ENCODE results near the gene CYS1. TPM values are rescaled to one million over a fixed set of nuclear protein-coding genes. Genes with fewer than 3 reads are reported as not detected.

The CYS1 gene
- total RNA-seq, 1 experiment from 2014 or later, result 3.7 TPM

DNA sequence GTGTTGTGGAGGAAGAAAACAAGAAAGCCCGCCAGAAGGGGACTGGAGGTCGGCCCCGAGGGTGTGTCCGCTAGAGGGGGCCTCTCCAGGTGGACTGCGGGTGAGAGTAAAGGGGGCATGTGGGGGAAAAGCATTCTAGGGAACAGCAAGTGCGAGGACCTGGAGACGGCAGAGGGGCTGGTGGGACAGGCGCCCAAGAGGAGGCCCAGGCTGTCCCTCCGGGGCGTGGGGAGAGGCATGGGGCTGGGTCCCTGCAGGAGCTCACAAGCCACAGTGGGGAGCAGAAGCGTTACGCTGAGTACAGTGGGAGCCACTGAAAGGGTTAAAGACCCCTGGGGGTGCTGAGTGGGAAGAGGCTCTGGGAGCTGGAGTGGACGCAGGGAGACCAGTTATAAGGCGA, 38.5 kb downstream of the CYS1 start:
- Histone ChIP-seq H3K4me3 (replicated peaks in 1 of 2; ENCODE audit: low read depth in 1 of 2, low read length in 2 of 2) (no peak overlapping the region), H3K4me2 (ENCODE audit: low read length) (no peak overlapping the region), H3K9me3 (ENCODE audit: control insufficient read depth in 1 of 2, insufficient read depth in 1 of 2, low read depth in 1 of 2, low read length in 2 of 2) (peaks cover 4 to 8% of the 10 kb centered on the region in 2 experiments; a peak in 1 of 4 replicates), H3K79me2 (ENCODE audit: insufficient read depth, low read length) (no peaks in the 10 kb centered on the region), H3K9ac (ENCODE audit: low read length) (no peak overlapping the region), H2AFZ (ENCODE audit: low read depth, low read length, poor library complexity, severe bottlenecking) (no peak overlapping the region), H3K27ac (ENCODE audit: low read depth, low read length) (no peak overlapping the region), H4K20me1 (ENCODE audit: insufficient read depth) (no peaks in the 10 kb centered on the region), H3K36me3 (ENCODE audit: control insufficient read depth in 1 of 2, insufficient read depth in 2 of 2, low read length in 2 of 2) (no peaks in the 10 kb centered on the region), H3K9me2 (ENCODE audit: insufficient read depth) (no peaks in the 10 kb centered on the region), H3K4me1 (ENCODE audit: control insufficient read depth in 1 of 2, insufficient read depth in 2 of 2, low read length in 2 of 2) (peaks cover 3 to 26% of the 10 kb centered on the region in 2 experiments; a peak in 2 of 4 replicates), H3K27me3 (ENCODE audit: insufficient read depth, low read length) (no peaks in the 10 kb centered on the region)
- TF ChIP-seq ZNF274 (IDR thresholded peaks at IDR 0.05; ENCODE audit: low read depth, low read length) (no peak), ELF1 (IDR thresholded peaks at IDR 0.05; ENCODE audit: borderline replicate concordance, low read depth) (no peak), EZH2phosphoT487 (IDR thresholded peaks at IDR 0.05; ENCODE audit: borderline replicate concordance) (no peak), JUND (IDR thresholded peaks at IDR 0.05) (no peak), RAD21 (IDR thresholded peaks at IDR 0.05; ENCODE audit: low read depth) (no peak), POLR2AphosphoS5 (IDR thresholded peaks at IDR 0.05; ENCODE audit: low read depth, low read length) (no peak), ZFX (IDR thresholded peaks at IDR 0.05) (no peak), TCF7L2 (IDR thresholded peaks at IDR 0.05; ENCODE audit: borderline replicate concordance, extremely low read depth, insufficient read depth, insufficient read length) (no peak)
- TF ChIP-seq, protein P1, sequence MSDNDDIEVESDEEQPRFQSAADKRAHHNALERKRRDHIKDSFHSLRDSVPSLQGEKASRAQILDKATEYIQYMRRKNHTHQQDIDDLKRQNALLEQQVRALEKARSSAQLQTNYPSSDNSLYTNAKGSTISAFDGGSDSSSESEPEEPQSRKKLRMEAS (IDR thresholded peaks at IDR 0.05), result no peak
- intact Hi-C loops (cut with micrococcal nuclease), result loop anchor here (10.0 kb wide), 1 partner anchor 487 kb away; the partner anchor contains the start of gene ADAM17
- DNase-seq (ENCODE audit: low read depth, low spot score) (no peak), ATAC-seq (no peak)
- no TSS peak for BruUV-seq (replicated peaks)
- ChIA-PET CTCF (no interaction called here), RAD21 (ENCODE audit: low non-redundant PET in 1 of 2, low total read pairs in 2 of 2, uncharacterized antibody in 2 of 2, unreplicated experiment in 2 of 2) (no interaction called here), POLR2A (no interaction called here)

DNA sequence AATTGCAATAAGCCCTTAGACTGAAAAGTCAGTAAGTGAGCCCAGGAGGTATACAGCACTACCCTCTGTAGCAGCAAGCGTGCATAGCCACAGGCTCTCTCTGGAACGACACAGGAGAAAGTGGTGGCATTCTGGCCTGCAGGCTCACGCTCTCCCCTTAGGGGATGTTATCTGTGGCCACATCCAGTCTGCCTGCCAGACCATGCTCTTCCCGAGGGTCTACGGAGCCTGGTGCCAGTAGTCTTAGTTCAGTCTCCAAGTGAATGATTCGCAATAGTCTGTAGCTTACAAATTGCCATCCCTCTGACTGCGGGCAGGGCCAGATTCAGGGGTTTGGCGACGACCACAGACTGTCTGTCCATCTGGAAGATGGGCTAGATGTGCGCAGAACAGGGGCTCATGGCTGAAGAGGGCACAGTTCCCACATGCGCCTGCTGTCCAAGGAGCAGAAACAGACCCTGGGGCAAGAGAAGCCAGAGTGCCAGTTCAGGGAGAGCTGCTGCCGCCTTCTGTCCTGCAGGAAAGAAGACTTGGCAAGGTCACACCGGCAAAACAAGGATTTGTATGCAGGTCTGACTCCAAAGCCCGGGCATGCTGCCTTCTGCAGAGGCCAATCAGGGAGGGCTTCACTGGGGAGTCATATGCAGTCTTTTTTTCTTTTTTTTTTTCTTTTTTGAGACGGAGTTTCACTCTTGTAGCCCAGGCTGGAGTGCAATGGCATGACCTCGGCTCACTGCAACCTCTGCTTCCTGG, 40.4 kb downstream of the CYS1 start:
- Histone ChIP-seq H3K4me1 (ENCODE audit: control insufficient read depth in 1 of 2, insufficient read depth in 2 of 2, low read length in 2 of 2) (peaks cover 5 to 38% of the 10 kb centered on the region in 2 experiments; a peak in 2 of 4 replicates), H3K9me3 (ENCODE audit: control insufficient read depth in 1 of 2, insufficient read depth in 1 of 2, low read depth in 1 of 2, low read length in 2 of 2) (peaks cover 4 to 8% of the 10 kb centered on the region in 2 experiments; a peak in 1 of 4 replicates), H2AFZ (ENCODE audit: low read depth, low read length, poor library complexity, severe bottlenecking) (no peak overlapping the region), H3K79me2 (ENCODE audit: insufficient read depth, low read length) (no peaks in the 10 kb centered on the region), H3K27me3 (ENCODE audit: insufficient read depth, low read length) (no peaks in the 10 kb centered on the region), H4K20me1 (ENCODE audit: insufficient read depth) (no peaks in the 10 kb centered on the region), H3K4me2 (ENCODE audit: low read length) (no peak overlapping the region), H3K27ac (ENCODE audit: low read depth, low read length) (no peak overlapping the region), H3K9ac (ENCODE audit: low read length) (no peak overlapping the region), H3K4me3 (replicated peaks in 1 of 2; ENCODE audit: low read depth in 1 of 2, low read length in 2 of 2) (no peak overlapping the region), H3K9me2 (ENCODE audit: insufficient read depth) (no peaks in the 10 kb centered on the region), H3K36me3 (ENCODE audit: control insufficient read depth in 1 of 2, insufficient read depth in 2 of 2, low read length in 2 of 2) (no peaks in the 10 kb centered on the region)
- ChIA-PET RAD21 (ENCODE audit: low non-redundant PET in 1 of 2, low total read pairs in 2 of 2, uncharacterized antibody in 2 of 2, unreplicated experiment in 2 of 2) (no interaction called here), CTCF (interaction anchor here (1.2 kb wide), 1 partner anchor 9 kb away, joined by 3 read pairs; no protein-coding TSS in a partner anchor), POLR2A (no interaction called here)
- BruUV-seq (replicated peaks), result no TSS peak
- DNase-seq (ENCODE audit: low read depth, low spot score), result no peak
- ATAC-seq, result no peak
- intact Hi-C loops (cut with micrococcal nuclease), result loop anchor here (10.0 kb wide), 1 partner anchor 485 kb away; the partner anchor contains the start of gene ADAM17
- TF ChIP-seq POLR2AphosphoS5 (IDR thresholded peaks at IDR 0.05; ENCODE audit: low read depth, low read length), result no peak
- TF ChIP-seq EGR1 (IDR thresholded peaks at IDR 0.05; ENCODE audit: low read depth), result no peak
- TF ChIP-seq EZH2 (IDR thresholded peaks at IDR 0.05), result no peak
